Liver (tissue), 9 donors: Measurements from ENCODE around the gene GRK7. TPM values are rescaled to one million over a fixed set of nuclear protein-coding genes. Genes with fewer than 3 reads are reported as not detected.

Experiments
- DNase-seq: peaks from one replicate; pipeline ENCODE4 v3.0.0-alpha.2; 2017; ENCODE audit warnings: low spot score
- H3K27ac ChIP-seq, 2 donors: one replicate each; pipeline ENCODE4 v1.7.0; 2013; ENCODE audit warnings: inconsistent platforms in 2 of 2, low read length in 2 of 2, control low read depth in 1 of 2, low read depth in 1 of 2, mild to moderate bottlenecking in 1 of 2
- H3K27me3 ChIP-seq, 4 donors: one replicate each; pipeline versions ENCODE4 v1.6.1 to v1.7.0; 2013; ENCODE audit warnings: low read length in 3 of 4, inconsistent platforms in 1 of 4, mild to moderate bottlenecking in 1 of 4, moderate library complexity in 1 of 4; ENCODE audit not compliant: control insufficient read depth in 4 of 4, insufficient read depth in 4 of 4
- H3K36me3 ChIP-seq, 4 donors: one replicate each; pipeline versions ENCODE4 v1.6.1 to v1.7.0; 2013; ENCODE audit warnings: low read length in 3 of 4, mild to moderate bottlenecking in 3 of 4, low read depth in 1 of 4, moderate library complexity in 1 of 4; ENCODE audit not compliant: control insufficient read depth in 4 of 4, insufficient read depth in 3 of 4
- H3K4me1 ChIP-seq, 4 donors: one replicate each; pipeline versions ENCODE4 v1.6.1 to v1.7.0; 2013; ENCODE audit warnings: low read length in 3 of 4, mild to moderate bottlenecking in 3 of 4, moderate library complexity in 1 of 4; ENCODE audit not compliant: control insufficient read depth in 4 of 4, insufficient read depth in 4 of 4
- H3K4me3 ChIP-seq, 3 donors: one replicate each; pipeline versions ENCODE4 v1.6.1 to v1.7.0; 2013; ENCODE audit warnings: low read length in 3 of 3, control low read depth in 1 of 3, low read depth in 1 of 3, mild to moderate bottlenecking in 1 of 3
- H3K9ac ChIP-seq, 2 donors: one replicate each; pipeline ENCODE4 v1.7.0; 2013; ENCODE audit warnings: low read length in 2 of 2, mild to moderate bottlenecking in 2 of 2, moderate library complexity in 2 of 2, control low read depth in 1 of 2, low read depth in 1 of 2
- H3K9me3 ChIP-seq, 4 donors: one replicate each; pipeline versions ENCODE4 v1.6.1 to v1.7.0; 2013; ENCODE audit warnings: low read length in 3 of 4; ENCODE audit not compliant: control insufficient read depth in 4 of 4
- CTCF ChIP-seq: fragments of 150-350 bp; IDR thresholded peaks from 2 replicates; pipeline ENCODE4 v1.5.1; 2017; ENCODE audit warnings: improper control_type of control experiment, low read depth, low read length; ENCODE audit not compliant: missing input control
- EGR1 ChIP-seq, 2 donors: IDR thresholded peaks; 2 replicates each; pipeline ENCODE4 v1.6.1; 2016 to 2018; ENCODE audit warnings: antibody characterized with exemption in 2 of 2, low read depth in 2 of 2
- FOXA1 ChIP-seq: IDR thresholded peaks from 2 replicates; pipeline ENCODE4 v1.6.1; 2016; ENCODE audit warnings: antibody characterized with exemption
- FOXA2 ChIP-seq: IDR thresholded peaks from 2 replicates; pipeline ENCODE4 v1.6.1; 2016; ENCODE audit warnings: antibody characterized with exemption
- HNF4A ChIP-seq, 2 donors: conservative IDR thresholded peaks; 2 replicates each; pipeline ENCODE4 v1.6.1; 2016; ENCODE audit warnings: antibody characterized with exemption in 2 of 2, mild to moderate bottlenecking in 2 of 2
- HNF4G ChIP-seq: IDR thresholded peaks from 2 replicates; pipeline ENCODE4 v1.6.1; 2016; ENCODE audit warnings: antibody characterized with exemption
- JUND ChIP-seq, 2 donors: IDR thresholded peaks; 2 replicates each; pipeline ENCODE4 v1.6.1; 2016; ENCODE audit warnings: antibody characterized with exemption in 2 of 2
- NR2F2 ChIP-seq: IDR thresholded peaks from 2 replicates; pipeline ENCODE4 v1.6.1; 2016; ENCODE audit warnings: antibody characterized with exemption
- RAD21 ChIP-seq, 2 donors: IDR thresholded peaks; 2 replicates each; pipeline ENCODE4 v1.6.1; 2016; ENCODE audit warnings: antibody characterized with exemption in 2 of 2, mild to moderate bottlenecking in 2 of 2
- RXRA ChIP-seq, 2 donors: IDR thresholded peaks; 2 replicates each; pipeline ENCODE4 v1.6.1; 2017 to 2018; ENCODE audit warnings: antibody characterized with exemption in 2 of 2, mild to moderate bottlenecking in 1 of 2
- SP1 ChIP-seq: IDR thresholded peaks from 2 replicates; pipeline ENCODE4 v1.6.1; 2018; ENCODE audit warnings: antibody characterized with exemption, mild to moderate bottlenecking
- TAF1 ChIP-seq: conservative IDR thresholded peaks from 2 replicates; pipeline ENCODE4 v1.6.1; 2016; ENCODE audit warnings: antibody characterized with exemption, mild to moderate bottlenecking
- ZBTB33 ChIP-seq: IDR thresholded peaks from 2 replicates; pipeline ENCODE4 v1.6.1; 2016; ENCODE audit warnings: antibody characterized with exemption
- WGBS: extraction: QIAGEN DNeasy Blood & Tissue Kit; methylation state at CpG from one replicate; pipeline ENCODE4 v1.1.7; 2013; 5-methylcytosine and 5-hydroxymethylcytosine counted together
- polyA plus RNA-seq, 2 donors: library from polyadenylated mRNA; stranded (reverse) in 1 of 2; unstranded in 1 of 2; fragments of 200-250 nt in 1 of 2; fragments of >200 nt in 1 of 2; fragmentation: Nextera tagmentation in 1 of 2; extraction: Ambion mirVana in 1 of 2; gene quantifications; one replicate each; pipeline versions ENCODE4 v1.2.1 to v1.2.3, GENCODE V29; 2013 to 2015
- total RNA-seq, 2 donors: library from RNA; depleted of rRNA; stranded (reverse); fragments of >200 nt; gene quantifications; one replicate each; pipeline ENCODE4 v1.2.3, GENCODE V29; 2014
- TF ChIP-seq, protein P1 (sequence below): IDR thresholded peaks from 2 replicates; pipeline ENCODE4 v1.6.1; 2016; ENCODE audit warnings: antibody characterized with exemption, mild to moderate bottlenecking
- donor health status: healthy.
- donor health status: healthy.
- donor health status: healthy.
- donor health status: healthy.
- donor health status: healthy.

Gene GRK7
- total and polyA plus RNA-seq, 4 donors, result 0.08 TPM; not detected in 3

- Histone ChIP-seq H3K9ac (no peak overlapping the region), H3K27ac (no peak overlapping the region), H3K27me3 (no peaks in the 10 kb centered on the region), H3K36me3 (no peaks in the 10 kb centered on the region), H3K9me3 (no peaks in the 10 kb centered on the region), H3K4me3 (no peak overlapping the region), H3K4me1 (no peaks in the 10 kb centered on the region)
- TF ChIP-seq RXRA (IDR thresholded peaks at IDR 0.05), result no peak
- no peak for TF ChIP-seq FOXA2
- no peak for TF ChIP-seq SP1
- TF ChIP-seq FOXA1, result no peak
- TF ChIP-seq ZBTB33, result no peak
- 95% methylated on average over 2 of the region's 2 CpGs for WGBS
- no peak for DNase-seq
Measured at GRCh38 chr3:141804447-141804777, 41.2 kb downstream of the GRK7 start.

GRCh38 chr3:141804778-141805639, 41.8 kb downstream of the GRK7 start:
- no peak overlapping the region for H3K27ac ChIP-seq
- no peak overlapping the region for H3K9ac ChIP-seq
- H3K36me3 ChIP-seq, result no peaks in the 10 kb centered on the region
- no peaks in the 10 kb centered on the region for H3K4me1 ChIP-seq
- no peaks in the 10 kb centered on the region for H3K27me3 ChIP-seq
- no peak overlapping the region for H3K4me3 ChIP-seq
- no peak for TF ChIP-seq ZBTB33
- TF ChIP-seq CTCF, result no peak
- no peak for TF ChIP-seq HNF4A (conservative IDR thresholded peaks at IDR 0.05)
- no peak for TF ChIP-seq JUND (IDR thresholded peaks at IDR 0.05)
- no peak for DNase-seq
- H3K9me3 ChIP-seq, result no peaks in the 10 kb centered on the region
- WGBS, result 93% methylated on average over 18 of the region's 18 CpGs

DNA sequence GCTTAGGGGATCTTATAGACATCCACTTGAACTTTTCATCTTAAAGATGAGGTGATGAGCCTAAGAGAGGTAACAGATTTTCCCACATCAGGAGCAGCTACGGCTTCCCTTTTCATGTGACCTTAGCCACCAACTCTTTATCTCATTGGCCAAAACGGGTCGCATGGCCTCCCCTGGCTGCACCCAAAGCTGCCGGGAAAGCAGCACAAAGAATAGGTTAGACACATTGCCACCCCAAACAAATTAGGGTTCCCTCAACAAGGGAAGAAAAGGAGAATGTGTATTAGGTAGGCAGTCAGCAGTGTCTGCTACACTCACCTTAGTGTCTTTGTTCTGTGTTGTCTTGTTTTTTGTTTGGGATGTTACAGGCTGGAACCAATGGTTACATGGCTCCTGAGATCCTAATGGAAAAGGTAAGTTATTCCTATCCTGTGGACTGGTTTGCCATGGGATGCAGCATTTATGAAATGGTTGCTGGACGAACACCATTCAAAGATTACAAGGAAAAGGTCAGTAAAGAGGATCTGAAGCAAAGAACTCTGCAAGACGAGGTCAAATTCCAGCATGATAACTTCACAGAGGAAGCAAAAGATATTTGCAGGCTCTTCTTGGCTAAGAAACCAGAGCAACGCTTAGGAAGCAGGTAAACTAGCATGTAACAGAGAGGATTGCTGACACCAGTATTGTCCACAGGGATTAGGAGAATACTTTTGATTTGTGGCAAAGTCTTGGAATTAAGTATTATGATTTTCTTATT, 44.2 kb downstream of the GRK7 start:
- WGBS, result 60% methylated on average over 7 of the region's 7 CpGs
- Histone ChIP-seq H3K4me1 (no peaks in the 10 kb centered on the region), H3K36me3 (no peaks in the 10 kb centered on the region), H3K27ac (no peak overlapping the region), H3K27me3 (no peaks in the 10 kb centered on the region), H3K9ac (no peak overlapping the region), H3K4me3 (no peak overlapping the region), H3K9me3 (no peaks in the 10 kb centered on the region)
- no peak for DNase-seq
- TF ChIP-seq, protein P1, sequence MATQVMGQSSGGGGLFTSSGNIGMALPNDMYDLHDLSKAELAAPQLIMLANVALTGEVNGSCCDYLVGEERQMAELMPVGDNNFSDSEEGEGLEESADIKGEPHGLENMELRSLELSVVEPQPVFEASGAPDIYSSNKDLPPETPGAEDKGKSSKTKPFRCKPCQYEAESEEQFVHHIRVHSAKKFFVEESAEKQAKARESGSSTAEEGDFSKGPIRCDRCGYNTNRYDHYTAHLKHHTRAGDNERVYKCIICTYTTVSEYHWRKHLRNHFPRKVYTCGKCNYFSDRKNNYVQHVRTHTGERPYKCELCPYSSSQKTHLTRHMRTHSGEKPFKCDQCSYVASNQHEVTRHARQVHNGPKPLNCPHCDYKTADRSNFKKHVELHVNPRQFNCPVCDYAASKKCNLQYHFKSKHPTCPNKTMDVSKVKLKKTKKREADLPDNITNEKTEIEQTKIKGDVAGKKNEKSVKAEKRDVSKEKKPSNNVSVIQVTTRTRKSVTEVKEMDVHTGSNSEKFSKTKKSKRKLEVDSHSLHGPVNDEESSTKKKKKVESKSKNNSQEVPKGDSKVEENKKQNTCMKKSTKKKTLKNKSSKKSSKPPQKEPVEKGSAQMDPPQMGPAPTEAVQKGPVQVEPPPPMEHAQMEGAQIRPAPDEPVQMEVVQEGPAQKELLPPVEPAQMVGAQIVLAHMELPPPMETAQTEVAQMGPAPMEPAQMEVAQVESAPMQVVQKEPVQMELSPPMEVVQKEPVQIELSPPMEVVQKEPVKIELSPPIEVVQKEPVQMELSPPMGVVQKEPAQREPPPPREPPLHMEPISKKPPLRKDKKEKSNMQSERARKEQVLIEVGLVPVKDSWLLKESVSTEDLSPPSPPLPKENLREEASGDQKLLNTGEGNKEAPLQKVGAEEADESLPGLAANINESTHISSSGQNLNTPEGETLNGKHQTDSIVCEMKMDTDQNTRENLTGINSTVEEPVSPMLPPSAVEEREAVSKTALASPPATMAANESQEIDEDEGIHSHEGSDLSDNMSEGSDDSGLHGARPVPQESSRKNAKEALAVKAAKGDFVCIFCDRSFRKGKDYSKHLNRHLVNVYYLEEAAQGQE, result no peak
- TF ChIP-seq EGR1 (IDR thresholded peaks at IDR 0.05; ENCODE audit: low read depth in 2 of 2), result no peak
- no peak for TF ChIP-seq SP1
- no peak for TF ChIP-seq HNF4A (conservative IDR thresholded peaks at IDR 0.05)
- TF ChIP-seq TAF1, result no peak
- TF ChIP-seq FOXA1, result no peak
- no peak for TF ChIP-seq HNF4G
- TF ChIP-seq JUND (IDR thresholded peaks at IDR 0.05), result no peak
- no peak for TF ChIP-seq RAD21 (IDR thresholded peaks at IDR 0.05)
- TF ChIP-seq ZBTB33, result no peak
- no peak for TF ChIP-seq RXRA (IDR thresholded peaks at IDR 0.05)
- no peak for TF ChIP-seq NR2F2
